H9 (cell line): ENCODE measurements around the gene NAT16. TPM values are rescaled to one million over a fixed set of nuclear protein-coding genes. Genes with fewer than 3 reads are reported as not detected.
A peak's percentile ranks its signal among the peaks of the same experiment; 100 is the strongest.

Source experiments
- DNase-seq: peaks from one replicate; pipeline ENCODE4 v3.0.0-alpha.2; 2017
- H2AFZ ChIP-seq: one replicate; pipeline ENCODE4 v1.6.1; 2013; ENCODE audit warnings: mild to moderate bottlenecking, low read length, control low read depth, moderate library complexity
- H2AK5ac ChIP-seq: 2 replicates; pipeline ENCODE4 v1.6.1; 2013; ENCODE audit warnings: low read length, control low read depth, mixed read lengths; ENCODE audit not compliant: insufficient read length
- H2BK120ac ChIP-seq: one replicate; pipeline ENCODE4 v1.6.1; 2013; ENCODE audit warnings: low read depth, mild to moderate bottlenecking, low read length, control low read depth, inconsistent platforms; ENCODE audit not compliant: poor library complexity, severe bottlenecking
- H2BK12ac ChIP-seq: 2 replicates; pipeline ENCODE4 v1.6.1; 2013; ENCODE audit warnings: low read length, control low read depth, mixed read lengths, low read depth; ENCODE audit not compliant: insufficient read length
- H2BK15ac ChIP-seq: 2 replicates; pipeline ENCODE4 v1.6.1; 2013; ENCODE audit warnings: low read depth, low read length, control low read depth
- H2BK20ac ChIP-seq: one replicate; pipeline ENCODE4 v1.6.1; 2013; ENCODE audit warnings: low read depth, mild to moderate bottlenecking, low read length, control low read depth, inconsistent platforms; ENCODE audit not compliant: poor library complexity, severe bottlenecking
- H2BK5ac ChIP-seq: 2 replicates; pipeline ENCODE4 v1.6.1; 2013; ENCODE audit warnings: low read length, control low read depth, mixed read lengths; ENCODE audit not compliant: insufficient read length
- H3K14ac ChIP-seq: 2 replicates; pipeline ENCODE4 v1.6.1; 2013; ENCODE audit warnings: low read length, control low read depth; ENCODE audit not compliant: insufficient read depth
- H3K18ac ChIP-seq: 2 replicates; pipeline ENCODE4 v1.6.1; 2013; ENCODE audit warnings: low read depth, mild to moderate bottlenecking, mixed read lengths, low read length, control low read depth; ENCODE audit not compliant: insufficient read length
- H3K23ac ChIP-seq: 2 replicates; pipeline ENCODE4 v1.6.1; 2013; ENCODE audit warnings: low read length, control low read depth, mixed read lengths, low read depth; ENCODE audit not compliant: insufficient read length
- H3K23me2 ChIP-seq: 2 replicates; pipeline ENCODE4 v1.6.1; 2013; ENCODE audit warnings: low read depth, mild to moderate bottlenecking, mixed read lengths, low read length, control low read depth; ENCODE audit not compliant: insufficient read length, poor library complexity, severe bottlenecking
- H3K27ac ChIP-seq: 2 replicates; pipeline ENCODE4 v1.5.1; 2013; ENCODE audit warnings: low read length, control low read depth, mixed read lengths, low read depth; ENCODE audit not compliant: insufficient read length
- H3K27me3 ChIP-seq: 2 replicates; pipeline ENCODE4 v1.6.1; 2013; ENCODE audit warnings: low read length, control low read depth, inconsistent platforms; ENCODE audit not compliant: insufficient read depth
- H3K4ac ChIP-seq: 2 replicates; pipeline ENCODE4 v1.6.1; 2013; ENCODE audit warnings: low read depth, mild to moderate bottlenecking, control low read depth, inconsistent platforms, low read length, moderate library complexity
- H3K4me1 ChIP-seq: 2 replicates; pipeline ENCODE4 v1.6.1; 2013; ENCODE audit warnings: low read length, control low read depth, inconsistent platforms; ENCODE audit not compliant: insufficient read depth
- H3K4me2 ChIP-seq: 2 replicates; pipeline ENCODE4 v1.6.1; 2013; ENCODE audit warnings: low read length, control low read depth, mixed read lengths; ENCODE audit not compliant: insufficient read length, insufficient read depth
- H3K56ac ChIP-seq: 2 replicates; pipeline ENCODE4 v1.6.1; 2013; ENCODE audit warnings: low read depth, mild to moderate bottlenecking, mixed read lengths, low read length, control low read depth; ENCODE audit not compliant: insufficient read length
- H3K79me1 ChIP-seq: 2 replicates; pipeline ENCODE4 v1.6.1; 2013; ENCODE audit warnings: low read depth, mild to moderate bottlenecking, moderate library complexity, low read length, control low read depth, inconsistent platforms; ENCODE audit not compliant: insufficient read depth, poor library complexity, severe bottlenecking
- H3K79me2 ChIP-seq: 2 replicates; pipeline ENCODE4 v1.6.1; 2013; ENCODE audit warnings: low read length, control low read depth, inconsistent platforms; ENCODE audit not compliant: insufficient read depth
- H3K9ac ChIP-seq: 2 replicates; pipeline ENCODE4 v1.6.1; 2013; ENCODE audit warnings: low read length, control low read depth, mixed read lengths; ENCODE audit not compliant: insufficient read length; ENCODE audit errors: extremely low read depth
- H3K9me3 ChIP-seq: one replicate; pipeline ENCODE4 v1.6.1; 2013; ENCODE audit warnings: low read depth, low read length, inconsistent platforms; ENCODE audit not compliant: control insufficient read depth
- H3T11ph ChIP-seq: one replicate; pipeline ENCODE4 v1.6.1; 2013; ENCODE audit warnings: mild to moderate bottlenecking, low read length, control low read depth, inconsistent platforms
- H4K20me1 ChIP-seq: one replicate; pipeline ENCODE4 v1.6.1; 2013; ENCODE audit not compliant: control insufficient read depth, insufficient read length, insufficient read depth
- H4K5ac ChIP-seq: 2 replicates; pipeline ENCODE4 v1.6.1; 2013; ENCODE audit warnings: low read depth, mild to moderate bottlenecking, mixed read lengths, low read length, control low read depth; ENCODE audit not compliant: insufficient read length
- H4K8ac ChIP-seq: replicated peaks from 2 replicates; pipeline ENCODE4 v1.6.1; 2013; ENCODE audit warnings: low read length, control low read depth, mixed read lengths, low read depth; ENCODE audit not compliant: insufficient read length
- H4K91ac ChIP-seq: 2 replicates; pipeline ENCODE4 v1.6.1; 2013; ENCODE audit warnings: low read depth, mild to moderate bottlenecking, moderate library complexity, mixed read lengths, low read length, control low read depth; ENCODE audit not compliant: insufficient read length
- H3K27ac Mint-ChIP-seq, 3 experiments: 2 replicates in 2 of 3; 3 replicates in 1 of 3; pipeline ENCODE4 v1.8.0; 2020 to 2021; ENCODE audit warnings: mixed read lengths in 3 of 3, mild to moderate bottlenecking in 1 of 3, moderate library complexity in 1 of 3
- H3K27me3 Mint-ChIP-seq: 2 replicates; pipeline ENCODE4 v1.8.0; 2021; ENCODE audit warnings: low read depth, mild to moderate bottlenecking, moderate library complexity, mixed read lengths
- H3K36me3 Mint-ChIP-seq, 3 experiments: 2 replicates in 2 of 3; 3 replicates in 1 of 3; pipeline ENCODE4 v1.8.0; 2020 to 2021; ENCODE audit warnings: low read depth in 3 of 3, mixed read lengths in 3 of 3; ENCODE audit not compliant: insufficient read depth in 1 of 3
- H3K4me1 Mint-ChIP-seq, 2 experiments: 2 replicates each; pipeline ENCODE4 v1.8.0; 2020; ENCODE audit warnings: mixed read lengths in 2 of 2
- H3K4me3 Mint-ChIP-seq, 2 experiments: 2 replicates in 1 of 2; 3 replicates in 1 of 2; pipeline ENCODE4 v1.8.0; 2020 to 2021; ENCODE audit warnings: mild to moderate bottlenecking in 2 of 2, mixed read lengths in 2 of 2, moderate library complexity in 1 of 2
- H3K9me3 Mint-ChIP-seq, 2 experiments: 2 replicates in 1 of 2; 3 replicates in 1 of 2; pipeline ENCODE4 v1.8.0; 2020; ENCODE audit warnings: mild to moderate bottlenecking in 2 of 2, mixed read lengths in 2 of 2, moderate library complexity in 1 of 2
- WGBS: extraction: QIAGEN DNeasy Blood & Tissue Kit; methylation state at CpG from one replicate; pipeline ENCODE4 v1.1.7; 2013; ENCODE audit warnings: missing lambda C conversion rate, low lambda C conversion rate, mixed read lengths; ENCODE audit not compliant: insufficient read length; ENCODE audit errors: extremely low coverage; 5-methylcytosine and 5-hydroxymethylcytosine counted together
- total RNA-seq: library from RNA; stranded (reverse); gene quantifications from 2 replicates; pipeline ENCODE4 v1.2.1, GENCODE V29; 2021
- TF ChIP-seq, protein P1 (sequence below): fragments of 200-600 bp; sonication (generic); conservative IDR thresholded peaks from 3 replicates; pipeline ENCODE4 v1.8.0; 2021; ENCODE audit warnings: antibody characterized with exemption, mild to moderate bottlenecking

Gene NAT16
- total RNA-seq, 1 experiment from 2014 or later: 0.50 TPM

DNA sequence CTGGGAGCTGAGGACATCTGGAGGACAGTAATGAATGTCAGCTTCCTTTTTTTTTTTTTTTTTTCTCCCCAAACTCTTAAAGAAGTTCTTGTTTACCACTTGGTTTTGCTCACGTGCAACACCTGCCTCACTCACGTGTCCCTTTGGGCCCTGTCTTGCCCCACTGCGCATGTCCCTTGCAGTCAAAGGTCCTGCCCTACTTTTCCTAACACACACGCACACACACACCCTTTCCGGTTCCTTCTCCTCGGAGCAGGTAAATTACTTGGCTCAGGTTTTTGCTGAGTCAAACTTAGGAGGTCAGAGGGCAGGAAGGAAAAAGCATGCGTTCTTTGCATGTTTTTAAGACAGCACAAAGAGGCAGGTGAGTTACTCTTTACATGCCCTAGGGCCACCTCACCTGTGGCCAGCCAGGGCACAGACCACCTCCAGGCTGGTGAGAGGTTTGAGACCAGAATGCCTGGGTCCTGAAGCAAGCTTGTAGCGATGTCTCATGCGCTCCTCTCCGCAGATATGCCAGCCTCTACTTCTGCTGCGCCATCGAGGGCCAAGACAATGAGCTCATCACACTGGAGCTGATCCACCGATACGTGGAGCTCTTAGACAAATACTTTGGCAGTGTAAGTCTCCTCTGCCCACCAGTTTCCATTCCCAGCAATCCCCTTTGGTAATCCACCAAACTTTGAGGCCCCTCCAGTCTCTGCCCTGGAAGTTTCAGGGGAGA is 23.1 kb downstream of the NAT16 start:
- no peak overlapping the region for H2AFZ ChIP-seq
- peak overlapping the region in 2 of 3 experiments; percentile 82 to 87; a peak in 4 of 7 replicates for H3K27ac Mint-ChIP-seq
- H3K9me3 Mint-ChIP-seq: peaks cover 2 to 8% of the 10 kb centered on the region in 2 experiments; a peak in 4 of 5 replicates
- H3K27me3 Mint-ChIP-seq: peaks cover 11% of the 10 kb centered on the region
- no peak overlapping the region for H3K4me2 ChIP-seq
- H3K4me3 Mint-ChIP-seq: peak overlapping the region in 1 of 2 experiments; percentile 30; a peak in 1 of 5 replicates
- no peak overlapping the region for H2BK120ac ChIP-seq
- H3K23ac ChIP-seq: no peak overlapping the region
- H3K27ac ChIP-seq: peak overlapping the region; percentile 9
- no peak overlapping the region for H3K56ac ChIP-seq
- peaks cover 6% of the 10 kb centered on the region for H3K23me2 ChIP-seq
- peak; percentile 62 for DNase-seq
- H2BK12ac ChIP-seq: no peak overlapping the region
- H2AK5ac ChIP-seq: no peak overlapping the region
- no peaks in the 10 kb centered on the region for H3K9me3 ChIP-seq
- H4K20me1 ChIP-seq: no peaks in the 10 kb centered on the region
- WGBS: no CpG with 5 or more reads among the region's 14 CpGs
- no peak overlapping the region for H4K8ac ChIP-seq
- no peak overlapping the region; the same call in 1 of the 2 replicates for H3K14ac ChIP-seq
- H3K4me1 Mint-ChIP-seq: peaks cover 41 to 54% of the 10 kb centered on the region in 2 experiments
- H4K5ac ChIP-seq: no peak overlapping the region
- H3T11ph ChIP-seq: no peak overlapping the region
- H2BK5ac ChIP-seq: no peak overlapping the region
- no peak overlapping the region for H3K4ac ChIP-seq
- H3K18ac ChIP-seq: peak overlapping the region; percentile 13
- no peaks in the 10 kb centered on the region for H3K79me2 ChIP-seq
- no peaks in the 10 kb centered on the region; the same call in 1 of the 2 replicates for H3K27me3 ChIP-seq
- TF ChIP-seq, protein P1, sequence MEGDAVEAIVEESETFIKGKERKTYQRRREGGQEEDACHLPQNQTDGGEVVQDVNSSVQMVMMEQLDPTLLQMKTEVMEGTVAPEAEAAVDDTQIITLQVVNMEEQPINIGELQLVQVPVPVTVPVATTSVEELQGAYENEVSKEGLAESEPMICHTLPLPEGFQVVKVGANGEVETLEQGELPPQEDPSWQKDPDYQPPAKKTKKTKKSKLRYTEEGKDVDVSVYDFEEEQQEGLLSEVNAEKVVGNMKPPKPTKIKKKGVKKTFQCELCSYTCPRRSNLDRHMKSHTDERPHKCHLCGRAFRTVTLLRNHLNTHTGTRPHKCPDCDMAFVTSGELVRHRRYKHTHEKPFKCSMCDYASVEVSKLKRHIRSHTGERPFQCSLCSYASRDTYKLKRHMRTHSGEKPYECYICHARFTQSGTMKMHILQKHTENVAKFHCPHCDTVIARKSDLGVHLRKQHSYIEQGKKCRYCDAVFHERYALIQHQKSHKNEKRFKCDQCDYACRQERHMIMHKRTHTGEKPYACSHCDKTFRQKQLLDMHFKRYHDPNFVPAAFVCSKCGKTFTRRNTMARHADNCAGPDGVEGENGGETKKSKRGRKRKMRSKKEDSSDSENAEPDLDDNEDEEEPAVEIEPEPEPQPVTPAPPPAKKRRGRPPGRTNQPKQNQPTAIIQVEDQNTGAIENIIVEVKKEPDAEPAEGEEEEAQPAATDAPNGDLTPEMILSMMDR: no peak
- peaks cover 0 to 28% (median 24%) of the 10 kb centered on the region in 3 experiments; a peak in 4 of 7 replicates for H3K36me3 Mint-ChIP-seq
- no peak overlapping the region for H2BK20ac ChIP-seq
- no peak overlapping the region for H2BK15ac ChIP-seq
- no peak overlapping the region for H4K91ac ChIP-seq
- H3K4me1 ChIP-seq: peaks cover 2% of the 10 kb centered on the region; the same call in 1 of the 2 replicates
- H3K9ac ChIP-seq: no peak overlapping the region
- no peaks in the 10 kb centered on the region for H3K79me1 ChIP-seq
